ENCODE measurements around the gene GCNA.
"Not testable (repeated sequence)": the region's sequence is repeated elsewhere in the genome, so short reads cannot be mapped to it uniquely, and the experiment has no call there.

GCNA gene

DNA sequence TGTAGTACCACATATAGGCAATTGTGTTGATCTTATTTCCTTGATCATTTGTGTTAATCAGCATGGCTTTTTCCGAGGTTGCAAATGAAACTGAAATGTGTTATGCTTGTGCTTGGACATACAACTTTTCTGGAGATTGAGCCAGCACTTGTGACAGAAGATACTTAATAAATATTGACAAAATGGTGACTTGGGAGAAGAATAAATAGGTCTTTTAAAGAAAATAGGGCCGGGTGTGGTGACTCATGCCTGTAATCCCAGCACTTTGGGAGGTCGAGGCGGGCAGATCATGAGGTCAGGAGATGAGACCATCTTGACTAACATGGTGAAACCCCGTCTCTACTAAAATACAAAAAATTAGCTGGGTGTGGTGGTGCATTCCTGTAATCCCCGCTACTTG lies 18.5 kb upstream of the GCNA start:
- DNase-seq, result peak; percentile 24

DNA sequence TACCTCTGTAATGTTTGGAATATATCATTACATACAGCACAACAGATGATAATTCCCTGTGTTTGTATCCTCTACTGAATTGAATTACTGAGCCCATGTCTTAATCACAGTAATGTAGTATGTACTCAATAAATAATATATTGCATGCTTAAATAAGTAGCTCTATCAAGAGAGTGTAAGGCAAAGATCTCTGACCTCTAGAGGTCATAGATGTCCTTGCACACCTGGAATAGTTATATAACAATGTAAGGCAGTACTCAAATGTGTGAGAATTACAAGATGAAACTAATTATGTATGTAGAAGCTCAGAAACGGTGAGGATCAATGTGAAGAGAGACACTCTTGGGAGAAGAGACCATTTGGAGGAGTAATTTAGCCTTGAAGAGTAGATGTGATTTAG lies 14.3 kb upstream of the GCNA start:
- no peak for DNase-seq

DNA sequence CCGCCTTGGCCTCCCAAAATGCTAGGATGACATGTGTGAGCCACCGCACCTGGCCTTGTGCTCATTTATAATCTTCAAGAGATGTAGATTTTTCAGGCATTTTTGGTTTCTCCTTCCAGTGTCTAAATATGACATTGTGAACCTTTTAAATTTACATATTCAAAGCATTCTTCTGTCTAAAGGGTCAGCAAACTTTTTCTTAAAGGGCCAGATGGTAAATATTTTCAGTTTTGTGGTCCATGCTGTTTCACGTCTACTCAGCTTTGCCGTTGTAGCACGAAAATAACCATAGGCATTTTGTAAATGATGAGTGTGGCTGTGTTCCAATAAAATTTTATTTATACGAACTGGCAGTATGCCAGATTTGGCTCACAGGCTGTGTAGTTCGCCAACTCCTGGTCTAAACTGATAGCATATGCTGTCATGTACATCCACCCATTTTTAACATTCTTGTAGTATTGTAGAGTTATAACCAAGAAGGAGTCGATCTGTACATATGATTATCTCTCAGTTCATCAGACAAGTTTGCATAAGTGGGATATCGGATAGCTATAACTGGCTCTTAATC lies 12.7 kb upstream of the GCNA start:
- DNase-seq, result no peak

DNA sequence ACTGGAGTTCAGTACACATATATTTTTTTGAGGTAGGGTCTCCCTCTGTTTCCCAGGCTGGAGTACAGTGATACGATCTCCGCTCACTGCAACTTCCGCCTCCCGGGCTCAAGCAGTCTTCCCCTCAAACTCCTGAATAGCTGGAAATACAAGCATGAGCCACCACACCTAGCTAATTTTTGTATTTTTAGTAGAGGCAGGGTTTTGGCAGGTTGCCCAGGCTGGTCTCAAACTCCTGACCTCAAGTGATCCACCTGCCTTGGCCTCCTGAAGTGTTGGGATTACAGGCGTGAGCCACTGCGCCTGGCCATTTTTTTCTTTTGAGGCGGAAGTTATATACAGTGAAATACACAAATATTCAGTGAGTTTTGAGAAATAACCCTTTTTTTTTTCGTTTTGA lies 6.8 kb upstream of the GCNA start:
- peak; percentile 32 for DNase-seq

DNA sequence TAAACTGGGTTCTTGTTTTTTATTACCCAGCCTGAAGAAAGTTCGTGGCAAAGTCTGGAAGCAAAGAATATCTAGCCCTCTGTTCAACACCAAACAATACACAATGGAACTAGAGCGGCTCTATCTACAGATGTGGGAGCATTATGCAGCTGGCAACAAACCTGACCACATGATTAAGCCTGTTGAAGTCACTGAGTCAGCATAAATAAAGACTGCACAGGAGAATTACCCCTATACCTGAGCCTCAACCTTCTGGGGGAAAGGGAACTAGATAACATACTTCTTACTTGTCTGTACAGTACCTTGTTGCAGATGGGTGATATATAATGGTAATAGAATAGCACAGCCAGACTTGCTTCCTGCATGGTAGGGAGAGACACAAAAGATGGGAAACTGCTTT lies 4.6 kb upstream of the GCNA start:
- DNase-seq, result no peak

DNA sequence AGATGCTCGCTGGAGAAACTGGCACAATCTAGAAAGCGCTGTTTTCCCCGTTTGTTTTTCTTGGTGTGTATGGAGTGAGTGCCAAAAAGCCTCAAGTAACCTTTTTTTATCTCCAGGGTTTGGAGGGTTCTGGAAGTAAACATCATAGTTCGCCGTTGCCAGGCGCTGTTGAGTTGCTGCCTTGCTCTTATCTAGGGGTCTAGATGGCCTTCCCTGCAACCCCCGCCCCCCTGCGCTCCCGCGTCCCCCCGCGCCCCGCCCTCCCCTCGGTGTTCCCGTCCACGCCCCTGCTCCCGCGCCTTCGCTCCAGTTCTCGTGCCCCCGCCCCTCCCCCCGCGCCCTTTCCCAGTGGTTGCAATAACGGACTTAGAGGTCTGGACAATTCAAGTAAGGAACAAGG lies 555 bp upstream of the GCNA start:
- no peak for DNase-seq

DNA sequence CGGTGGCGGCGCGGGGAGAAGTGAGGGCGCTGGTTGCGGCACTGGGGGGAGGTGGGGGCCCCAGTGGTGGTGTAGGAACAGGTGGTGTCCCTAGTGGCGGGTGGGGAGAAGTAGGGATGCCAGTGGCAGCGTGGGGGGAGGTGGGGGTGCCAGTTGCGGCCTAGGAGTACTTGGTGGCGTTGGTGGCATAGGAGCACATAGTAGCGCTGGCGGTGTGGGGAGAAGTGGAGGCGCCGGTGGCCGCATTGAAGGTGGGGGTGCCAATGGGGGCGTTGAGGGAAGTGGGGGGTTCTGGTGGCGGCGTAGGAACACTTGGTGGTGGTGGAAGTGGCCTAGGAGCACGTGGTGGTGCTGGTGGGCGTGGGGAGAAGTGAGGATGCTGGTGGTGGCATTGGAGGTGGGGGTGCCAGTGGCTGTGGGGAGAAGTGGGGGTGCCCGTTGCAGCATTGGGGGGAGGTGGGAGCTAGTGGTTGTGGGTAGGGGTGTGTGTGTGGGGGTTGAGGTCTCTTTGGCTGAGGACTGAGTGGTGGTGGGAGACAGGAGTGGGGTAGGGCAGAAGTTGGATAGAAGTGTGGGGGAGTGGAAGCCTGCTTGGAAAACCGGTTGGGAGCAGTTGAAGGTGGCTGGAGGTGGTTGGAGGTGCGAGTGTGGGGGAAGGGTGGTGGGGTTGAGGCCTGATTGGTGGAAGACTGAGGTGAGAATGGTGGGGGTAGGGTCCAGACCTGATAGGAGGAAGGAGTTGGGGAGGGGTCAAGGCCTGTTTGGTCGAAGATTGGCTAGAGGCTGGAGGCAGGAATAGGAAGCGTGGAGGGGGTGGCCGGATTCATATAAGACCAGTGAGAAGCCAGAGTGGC lies 1.1 kb downstream of the GCNA start:
- DNase-seq, result no peak

DNA sequence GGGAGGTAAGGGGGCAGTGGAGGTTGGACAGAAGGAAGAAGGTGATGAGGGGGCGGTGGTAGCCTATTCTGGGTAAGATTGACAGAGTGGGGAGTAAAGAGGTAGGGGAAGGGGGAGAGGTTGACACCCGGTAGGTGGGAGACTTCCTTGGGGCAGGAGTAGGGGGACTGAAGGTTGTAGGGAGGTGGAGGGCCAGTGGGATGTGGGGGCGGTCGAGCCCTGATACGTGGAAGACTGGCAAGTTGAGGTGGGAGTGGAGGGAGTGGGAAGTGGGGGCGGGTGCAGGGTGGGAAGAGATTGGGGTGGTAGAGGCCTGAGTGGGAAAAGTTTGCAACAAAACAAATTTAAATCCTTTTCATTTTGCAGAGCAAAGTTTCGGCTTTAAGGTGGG lies 1.7 kb downstream of the GCNA start:
- no peak for DNase-seq

DNA sequence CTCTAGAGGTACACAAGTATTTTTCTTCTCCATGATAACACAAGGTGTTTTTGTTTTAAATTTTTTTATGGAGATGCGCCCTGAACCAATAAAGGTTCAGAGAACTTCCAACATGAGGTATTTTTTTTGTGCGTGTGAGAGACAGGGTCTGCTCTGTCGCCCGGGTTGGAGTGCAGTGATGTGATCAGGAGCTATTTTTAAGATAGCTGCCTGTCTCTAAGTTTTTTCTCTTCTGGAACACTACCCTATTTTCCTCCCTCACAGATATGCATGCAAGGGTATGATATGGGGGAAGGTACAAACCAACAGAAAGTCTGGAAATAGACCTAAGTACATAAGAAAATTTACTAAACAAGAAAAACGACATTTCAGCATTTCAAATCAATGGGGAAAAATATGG lies 3.0 kb downstream of the GCNA start:
- no peak for DNase-seq

DNA sequence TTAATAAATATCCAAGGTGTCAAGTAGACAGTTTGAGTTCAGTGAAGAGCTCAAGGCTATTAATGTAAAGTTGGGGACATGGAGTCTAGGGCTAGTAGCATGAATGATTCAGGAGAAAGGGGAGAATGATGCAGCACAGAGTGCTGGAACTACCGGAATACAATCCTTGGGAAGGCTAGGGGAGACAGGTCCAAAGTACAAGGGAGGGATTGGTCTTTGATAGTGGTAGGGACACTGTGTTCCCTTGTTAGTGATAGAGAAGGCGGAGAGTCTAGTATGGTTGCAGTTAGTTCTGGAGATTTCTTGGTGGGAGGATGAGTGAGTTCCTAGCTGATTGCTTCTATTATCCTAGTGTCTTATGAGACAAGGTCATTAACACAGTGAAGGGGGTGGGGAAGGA lies 8.7 kb downstream of the GCNA start:
- no peak for DNase-seq

DNA sequence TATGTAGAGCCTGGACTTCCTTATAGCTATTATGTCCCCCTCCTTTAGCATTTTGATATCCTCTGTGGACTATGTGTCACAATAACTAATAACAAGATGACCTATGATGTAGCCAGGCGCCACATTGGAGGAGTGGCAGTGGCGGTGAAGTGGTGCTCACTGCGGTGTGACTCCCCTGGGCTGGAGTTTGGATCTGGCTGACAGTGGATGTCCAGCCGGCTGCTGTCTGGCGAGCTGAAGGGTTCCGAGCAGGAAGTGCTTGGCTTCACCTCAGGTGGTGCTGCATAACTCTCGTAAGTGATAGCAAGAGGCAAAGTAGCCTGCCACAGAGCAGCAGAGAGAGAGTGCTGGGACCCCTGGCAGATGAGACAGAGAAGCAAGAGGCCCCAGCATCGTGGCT lies 15.0 kb downstream of the GCNA start:
- not testable (repeated sequence) for DNase-seq

DNA sequence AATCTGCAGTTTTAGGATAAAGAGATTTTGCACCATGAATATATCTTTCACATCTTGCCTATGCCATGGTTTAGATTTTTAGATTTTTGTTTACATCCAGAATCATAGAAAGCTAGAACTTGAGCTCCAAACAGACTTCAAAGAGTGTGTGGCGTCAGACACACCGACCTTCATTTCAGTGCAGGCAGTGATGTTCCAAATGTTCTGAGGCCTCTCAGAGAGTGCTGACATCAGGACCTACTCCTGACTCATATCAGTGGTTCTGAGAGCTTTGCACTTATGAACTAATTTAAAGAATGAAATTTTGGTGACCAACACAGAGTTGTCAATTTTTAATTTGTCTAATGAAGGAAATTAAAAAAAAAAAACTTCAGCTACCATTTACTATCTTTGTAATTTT lies 21.7 kb downstream of the GCNA start:
- DNase-seq, result no peak

DNA sequence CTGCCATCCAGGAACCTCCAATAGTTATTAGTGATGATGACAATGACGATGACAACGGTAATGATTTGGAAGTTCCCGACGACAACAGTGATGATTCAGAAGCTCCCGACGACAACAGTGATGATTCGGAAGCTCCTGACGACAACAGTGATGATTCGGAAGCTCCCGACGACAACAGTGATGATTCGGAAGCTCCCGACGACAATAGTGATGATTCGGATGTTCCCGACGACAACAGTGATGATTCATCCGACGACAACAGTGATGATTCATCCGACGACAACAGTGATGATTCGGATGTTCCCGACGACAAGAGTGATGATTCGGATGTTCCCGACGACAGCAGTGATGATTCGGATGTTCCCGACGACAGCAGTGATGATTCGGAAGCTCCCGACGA lies 25.4 kb downstream of the GCNA start:
- DNase-seq, result no peak

DNA sequence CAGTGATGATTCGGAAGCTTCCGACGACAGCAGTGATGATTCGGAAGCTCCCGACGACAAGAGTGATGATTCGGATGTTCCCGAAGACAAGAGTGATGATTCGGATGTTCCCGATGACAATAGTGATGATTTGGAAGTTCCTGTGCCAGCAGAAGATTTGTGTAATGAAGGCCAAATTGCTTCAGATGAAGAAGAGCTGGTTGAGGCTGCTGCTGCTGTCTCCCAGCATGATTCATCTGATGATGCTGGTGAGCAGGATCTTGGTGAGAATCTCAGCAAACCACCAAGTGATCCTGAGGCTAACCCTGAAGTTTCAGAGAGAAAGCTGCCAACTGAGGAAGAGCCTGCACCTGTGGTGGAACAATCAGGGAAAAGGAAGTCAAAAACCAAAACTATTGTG lies 25.9 kb downstream of the GCNA start:
- no peak for DNase-seq

DNA sequence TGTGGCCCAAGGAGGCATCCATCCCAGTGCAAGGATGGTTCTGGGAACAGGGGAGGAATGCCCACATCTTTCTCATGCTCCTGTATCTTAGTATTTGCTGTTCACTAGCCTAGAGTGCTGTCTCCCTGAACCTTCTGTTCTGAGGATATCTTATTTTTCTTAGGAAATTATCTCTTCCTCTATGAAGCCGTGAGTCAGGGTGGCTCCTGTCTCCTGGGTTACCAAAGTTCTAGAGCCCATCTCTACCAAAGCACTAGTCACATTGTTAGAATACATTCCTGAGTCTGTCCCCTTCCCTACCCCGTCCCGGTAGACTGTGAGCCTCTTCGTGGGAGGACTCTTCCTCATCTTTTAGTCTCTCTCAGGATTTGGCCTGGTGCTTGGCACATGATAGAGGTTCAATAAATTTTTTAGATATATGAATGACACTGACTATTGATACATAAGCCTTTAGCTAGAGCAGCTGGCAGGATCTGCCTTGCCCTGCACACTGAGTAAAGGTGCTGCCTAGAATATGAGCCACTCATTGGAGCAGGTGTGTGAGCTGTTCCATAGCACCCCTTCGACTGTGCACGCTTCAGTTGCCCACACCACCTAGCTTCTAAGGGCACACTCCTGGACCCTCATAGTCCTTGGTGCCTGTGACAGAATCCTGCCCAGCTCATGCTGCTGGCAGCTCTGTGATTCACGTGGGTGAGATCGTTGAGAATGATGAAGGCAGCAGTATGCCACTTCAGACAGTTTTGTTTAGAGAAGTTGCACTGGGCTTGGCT lies 26.7 kb downstream of the GCNA start:
- DNase-seq, result no peak

DNA sequence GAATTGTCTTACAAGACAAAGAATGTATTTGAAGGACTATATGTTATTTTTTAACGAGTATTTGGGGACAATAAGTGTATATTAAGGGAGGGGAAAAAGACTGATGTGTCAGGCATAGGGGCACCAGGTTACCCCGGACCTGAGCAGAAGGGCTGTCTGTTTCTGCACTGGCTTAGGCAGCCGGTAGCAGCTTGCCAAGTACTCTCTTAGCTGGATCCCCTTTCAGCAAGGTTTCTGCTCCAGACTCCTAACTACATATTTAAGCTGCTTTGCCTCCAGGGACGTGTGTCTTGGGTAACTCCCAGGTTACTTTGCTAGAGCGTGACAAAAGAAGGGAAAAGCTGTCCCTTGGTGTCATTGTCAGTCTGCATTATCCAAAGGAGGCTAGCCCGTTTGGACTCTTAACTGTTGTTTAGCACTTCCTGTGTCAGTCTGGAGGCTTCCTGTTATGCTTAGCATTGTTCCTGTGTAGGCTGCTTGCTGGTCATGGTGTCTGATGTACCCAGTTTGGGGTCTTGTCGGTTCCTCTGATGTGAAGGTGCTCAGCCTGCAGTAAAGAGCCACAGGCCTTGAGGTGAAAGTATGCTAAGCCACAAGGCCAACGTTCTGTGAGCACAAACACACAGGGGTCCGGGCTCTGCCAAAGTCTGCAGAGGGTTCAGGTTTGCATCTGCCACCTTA lies 28.4 kb downstream of the GCNA start:
- DNase-seq, result no peak

DNA sequence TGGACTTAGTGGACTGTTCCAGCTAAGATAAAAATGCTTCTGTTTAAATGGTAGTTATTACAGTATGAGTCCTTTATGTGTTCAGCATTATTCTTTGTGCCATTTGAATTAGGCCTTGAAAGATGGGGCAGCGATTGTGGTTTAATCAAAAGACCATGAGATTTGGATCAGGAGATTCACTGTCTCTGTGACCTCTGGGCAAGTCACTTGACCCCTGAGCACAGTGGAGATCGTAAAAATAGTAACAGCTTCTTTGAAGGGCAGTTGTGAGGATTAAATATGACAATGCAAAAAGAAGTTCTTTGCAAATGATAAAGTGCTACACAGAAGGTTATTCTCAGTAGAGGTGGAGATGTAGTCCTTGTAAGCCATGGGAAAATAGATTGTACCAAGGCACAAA lies 29.3 kb downstream of the GCNA start:
- no peak for DNase-seq

DNA sequence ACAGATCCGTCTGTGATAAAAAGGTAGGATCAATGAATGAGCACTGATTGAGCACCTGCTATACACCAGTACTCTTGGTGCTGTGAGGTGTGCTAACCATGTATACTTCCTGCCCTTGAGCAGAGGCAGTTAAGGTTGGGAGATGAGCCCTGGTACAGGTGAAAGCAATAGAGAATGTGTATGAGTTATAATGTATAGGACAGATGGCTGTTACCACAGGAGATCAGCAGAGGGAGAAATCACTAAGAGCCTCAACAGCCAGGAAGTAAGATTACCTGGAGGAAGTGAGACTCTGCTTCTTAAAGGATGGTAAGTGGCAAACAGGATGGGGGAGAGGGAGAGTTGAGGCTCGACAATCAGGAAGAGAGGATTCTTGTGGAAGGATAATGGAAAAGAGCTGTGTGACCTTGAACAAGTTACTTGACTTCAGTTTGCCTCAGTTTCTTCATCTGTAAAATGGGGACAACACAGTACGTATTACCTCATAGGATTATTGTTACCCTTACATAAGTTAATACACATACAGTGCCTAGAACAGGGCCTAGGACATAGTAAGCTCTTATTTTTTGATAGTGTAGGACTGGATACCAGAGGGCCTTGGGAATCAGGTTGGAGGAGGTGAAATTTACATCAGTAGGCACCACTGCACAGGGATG lies 31.0 kb downstream of the GCNA start:
- no peak for DNase-seq

DNA sequence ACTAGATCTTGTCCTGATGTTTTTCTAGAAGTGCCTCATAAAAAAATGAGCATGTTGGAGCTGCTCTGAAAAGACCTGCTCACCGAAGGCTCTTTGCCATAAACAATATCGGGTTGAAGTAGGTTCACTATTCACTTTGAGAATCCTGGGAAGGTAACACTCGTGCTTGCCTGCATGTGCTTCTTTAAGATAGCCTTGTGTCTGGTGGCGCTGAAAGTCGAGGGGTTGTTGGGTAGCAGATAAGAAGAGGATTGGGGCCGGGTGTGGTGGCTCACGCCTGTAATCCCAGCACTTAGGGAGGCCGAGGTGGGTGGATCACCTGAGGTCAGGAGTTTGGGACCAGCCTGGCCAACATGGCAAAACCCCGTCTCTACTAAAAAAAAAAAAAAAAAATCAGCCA lies 33.5 kb downstream of the GCNA start:
- DNase-seq, result not testable (repeated sequence)

DNA sequence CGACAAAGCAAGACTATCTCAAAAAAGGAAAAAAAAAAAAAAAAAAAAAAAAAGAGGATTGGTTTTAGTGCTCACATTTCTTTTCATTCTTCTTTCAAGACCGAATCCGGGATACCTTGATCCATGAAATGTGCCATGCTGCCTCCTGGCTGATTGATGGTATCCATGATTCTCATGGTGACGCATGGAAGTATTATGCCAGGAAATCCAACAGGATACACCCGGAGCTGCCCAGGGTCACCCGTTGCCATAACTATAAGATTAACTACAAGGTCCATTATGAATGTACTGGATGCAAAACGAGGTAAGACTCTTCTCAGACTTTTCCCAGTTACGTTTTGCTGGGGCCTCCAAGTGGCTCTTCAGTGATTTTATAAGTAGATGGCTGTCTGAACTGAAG lies 34.0 kb downstream of the GCNA start:
- no peak for DNase-seq

DNA sequence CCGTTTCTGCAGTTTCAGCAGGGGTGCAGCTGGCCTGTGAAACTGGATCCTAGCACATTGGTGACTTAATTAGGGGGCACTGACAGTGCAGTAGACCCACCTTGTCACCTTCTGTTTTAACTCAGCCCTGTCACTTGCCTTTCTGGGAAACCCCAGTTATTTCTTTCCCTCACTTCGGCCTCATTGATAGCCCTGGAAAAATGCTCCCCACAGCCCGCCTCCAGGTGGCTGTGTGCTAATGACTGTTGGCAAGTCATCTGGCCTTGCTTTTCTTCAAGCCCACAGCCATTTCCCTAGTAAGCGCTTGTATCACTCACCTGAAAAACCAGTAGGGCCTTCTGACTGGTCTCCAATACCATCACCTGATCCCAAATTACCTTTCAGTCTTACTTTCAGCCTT lies 36.8 kb downstream of the GCNA start:
- DNase-seq, result no peak

DNA sequence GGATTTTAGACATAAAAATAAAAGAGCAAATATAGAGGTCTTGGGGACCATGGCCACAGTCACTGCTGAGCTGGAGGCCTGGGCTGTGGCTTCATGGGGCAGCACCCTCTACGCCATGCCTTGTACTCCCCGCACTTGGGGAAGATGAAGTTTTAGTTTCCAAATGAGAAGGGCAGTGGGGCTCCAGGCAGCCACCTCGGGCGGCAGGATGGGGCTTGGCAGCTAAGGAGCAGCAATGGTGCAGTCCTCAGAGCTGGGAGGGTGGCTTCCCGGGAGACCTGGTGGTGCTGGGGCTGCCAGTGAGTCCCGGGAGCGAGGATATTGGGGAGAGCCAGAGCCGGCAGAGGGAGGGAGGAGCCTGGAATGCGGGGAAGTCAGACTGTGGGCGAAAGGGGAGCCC lies 37.7 kb downstream of the GCNA start:
- DNase-seq, result no peak

All from DMS53 (cell line).